Femur (tissue), 1 donor: ENCODE measurements around the gene PHOSPHO2.
A peak's percentile ranks its signal among the peaks of the same experiment; 100 is the strongest.

Source experiments
- DNase-seq: peaks from one replicate; pipeline ENCODE4 v3.0.0-alpha.2; 2017

The PHOSPHO2 gene, protein sequence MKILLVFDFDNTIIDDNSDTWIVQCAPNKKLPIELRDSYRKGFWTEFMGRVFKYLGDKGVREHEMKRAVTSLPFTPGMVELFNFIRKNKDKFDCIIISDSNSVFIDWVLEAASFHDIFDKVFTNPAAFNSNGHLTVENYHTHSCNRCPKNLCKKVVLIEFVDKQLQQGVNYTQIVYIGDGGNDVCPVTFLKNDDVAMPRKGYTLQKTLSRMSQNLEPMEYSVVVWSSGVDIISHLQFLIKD

DNA sequence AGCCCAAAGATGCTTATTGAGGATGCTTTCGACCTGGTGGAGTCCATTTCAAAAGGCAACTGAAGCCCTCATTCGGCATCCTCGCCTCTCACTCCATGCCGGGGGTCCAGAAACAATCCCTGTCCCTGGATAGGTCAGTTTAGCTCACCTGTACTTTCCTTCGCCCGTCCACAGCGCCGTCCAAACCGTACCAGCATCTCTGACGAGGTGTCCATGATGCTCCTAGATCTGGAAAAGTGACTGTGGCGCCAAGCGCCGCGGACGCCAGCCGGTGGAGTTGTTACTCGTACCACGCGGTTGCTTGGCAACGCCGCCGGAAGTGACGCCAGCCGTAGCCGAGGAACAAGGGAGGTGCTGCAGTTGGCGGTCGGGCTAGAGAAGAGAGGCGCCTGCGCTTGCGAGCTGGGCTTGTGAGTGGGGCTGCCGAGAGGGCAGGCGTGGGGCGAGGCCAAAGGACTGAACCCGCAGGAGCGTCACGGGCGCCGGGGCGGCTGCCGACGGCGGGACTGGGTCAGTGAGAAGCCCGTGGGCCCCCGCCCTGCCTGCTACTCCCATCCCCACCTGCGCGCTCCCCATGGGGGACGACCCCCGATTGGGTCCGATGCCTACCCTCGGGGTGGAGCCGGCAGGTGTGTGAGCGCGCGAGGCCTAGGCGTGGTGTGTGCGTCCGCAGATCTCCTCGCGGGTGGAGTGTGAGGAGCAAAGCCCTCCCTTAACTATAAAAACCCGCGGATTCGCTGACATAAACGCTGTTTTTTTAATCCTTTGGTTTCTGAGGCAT, at the start of gene PHOSPHO2, which contains the start of gene CFAP210:
PHOSPHO2 (plus strand) TSS at position 357 of the 781 bp plus-strand sequence. CDS start 6,503 bp downstream, outside the sequence.
CFAP210 (minus strand) TSS at position 293 of the 781 bp plus-strand sequence; CDS start at position 215, 78 bp downstream.
- DNase-seq: peak; percentile 99

- DNase-seq: no peak
These were observed 46.8 kb upstream of the PHOSPHO2 start for GRCh38 chr2:169647496-169647895.

DNA sequence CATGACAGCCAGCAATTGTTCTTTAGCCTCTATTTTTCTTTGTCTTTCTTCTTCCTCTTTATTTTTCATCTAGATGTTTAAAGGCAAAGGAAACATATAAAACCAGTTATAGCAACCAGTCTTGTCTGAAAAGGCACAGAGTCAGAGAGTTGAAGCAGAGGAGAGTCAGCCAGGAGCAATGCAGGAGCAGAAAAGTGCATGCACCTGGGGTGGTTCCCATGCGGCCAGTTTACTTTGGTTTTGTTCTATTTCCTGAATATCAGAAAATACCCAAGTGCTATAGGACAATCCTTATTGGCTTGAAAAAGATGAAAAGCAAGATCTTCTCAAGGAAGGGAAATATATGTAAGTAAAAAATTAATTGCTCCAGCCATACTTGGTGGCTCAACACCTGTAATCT, 45.0 kb upstream of the PHOSPHO2 start:
- no peak for DNase-seq

GRCh38 chr2:169653636-169654035, 40.6 kb upstream of the PHOSPHO2 start:
- DNase-seq: no peak

- no peak for DNase-seq
These were observed 38.1 kb upstream of the PHOSPHO2 start for GRCh38 chr2:169656164-169656563.

DNA sequence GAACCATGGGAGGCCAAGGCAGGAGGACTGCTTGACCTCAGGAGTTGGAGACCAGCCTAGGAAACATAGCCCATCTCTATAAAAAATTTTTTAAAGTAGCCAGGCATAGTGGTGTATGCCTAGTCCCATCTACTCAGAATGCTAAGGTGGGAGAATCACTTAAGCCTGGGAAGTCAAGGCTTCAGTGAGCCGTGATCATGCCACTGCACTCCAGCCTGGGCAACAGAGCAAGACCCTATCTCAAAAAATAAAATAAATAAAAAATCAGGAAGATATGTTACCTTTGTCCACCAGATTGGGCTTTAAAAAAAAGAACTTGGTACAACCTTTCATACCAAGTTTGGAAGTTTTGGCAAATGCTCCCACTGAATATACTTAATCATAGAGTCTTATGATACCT, 35.4 kb upstream of the PHOSPHO2 start:
- DNase-seq: no peak

GRCh38 chr2:169659320-169659719, 34.9 kb upstream of the PHOSPHO2 start:
- no peak for DNase-seq

DNA sequence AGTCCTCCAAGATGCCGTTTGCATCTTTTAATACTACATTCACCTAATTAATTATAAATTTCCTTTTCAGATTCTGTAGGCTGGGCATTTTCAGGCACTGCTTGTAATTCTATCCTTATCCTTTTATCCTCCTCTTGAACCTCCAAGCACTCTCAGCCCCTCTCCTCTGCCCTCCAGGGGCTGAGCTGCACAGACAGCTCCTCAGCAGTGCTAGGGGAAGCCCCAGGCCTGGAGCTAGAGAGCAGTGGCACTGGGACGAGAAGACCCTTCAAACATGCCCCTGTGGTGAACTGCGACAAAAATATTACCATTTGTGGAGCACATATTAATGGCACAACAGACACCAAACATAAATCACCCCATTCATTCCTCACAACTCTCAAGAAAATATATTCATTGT, 33.0 kb upstream of the PHOSPHO2 start:
- no peak for DNase-seq

- DNase-seq: no peak
These were observed 31.5 kb upstream of the PHOSPHO2 start for GRCh38 chr2:169662744-169663143.

GRCh38 chr2:169663247-169663646, 31.0 kb upstream of the PHOSPHO2 start:
- no peak for DNase-seq

DNA sequence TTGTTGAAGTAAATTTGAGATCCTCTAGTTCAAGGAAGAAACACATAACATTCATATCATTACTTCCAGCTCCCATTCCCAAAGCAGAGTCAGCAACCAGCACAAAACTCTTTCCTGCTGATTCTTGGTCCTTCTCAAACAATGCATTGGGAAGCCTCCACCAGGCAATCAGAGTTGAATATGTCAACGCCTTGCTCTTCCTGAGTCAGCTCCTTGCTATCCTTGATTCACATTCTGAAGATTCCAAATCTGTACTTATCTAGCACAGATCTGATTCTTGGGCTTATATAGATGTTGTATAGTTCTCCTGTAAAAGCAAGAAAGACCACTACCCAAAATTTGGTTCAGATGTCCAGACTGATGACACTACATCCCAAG, 29.7 kb upstream of the PHOSPHO2 start:
- DNase-seq: no peak

DNA sequence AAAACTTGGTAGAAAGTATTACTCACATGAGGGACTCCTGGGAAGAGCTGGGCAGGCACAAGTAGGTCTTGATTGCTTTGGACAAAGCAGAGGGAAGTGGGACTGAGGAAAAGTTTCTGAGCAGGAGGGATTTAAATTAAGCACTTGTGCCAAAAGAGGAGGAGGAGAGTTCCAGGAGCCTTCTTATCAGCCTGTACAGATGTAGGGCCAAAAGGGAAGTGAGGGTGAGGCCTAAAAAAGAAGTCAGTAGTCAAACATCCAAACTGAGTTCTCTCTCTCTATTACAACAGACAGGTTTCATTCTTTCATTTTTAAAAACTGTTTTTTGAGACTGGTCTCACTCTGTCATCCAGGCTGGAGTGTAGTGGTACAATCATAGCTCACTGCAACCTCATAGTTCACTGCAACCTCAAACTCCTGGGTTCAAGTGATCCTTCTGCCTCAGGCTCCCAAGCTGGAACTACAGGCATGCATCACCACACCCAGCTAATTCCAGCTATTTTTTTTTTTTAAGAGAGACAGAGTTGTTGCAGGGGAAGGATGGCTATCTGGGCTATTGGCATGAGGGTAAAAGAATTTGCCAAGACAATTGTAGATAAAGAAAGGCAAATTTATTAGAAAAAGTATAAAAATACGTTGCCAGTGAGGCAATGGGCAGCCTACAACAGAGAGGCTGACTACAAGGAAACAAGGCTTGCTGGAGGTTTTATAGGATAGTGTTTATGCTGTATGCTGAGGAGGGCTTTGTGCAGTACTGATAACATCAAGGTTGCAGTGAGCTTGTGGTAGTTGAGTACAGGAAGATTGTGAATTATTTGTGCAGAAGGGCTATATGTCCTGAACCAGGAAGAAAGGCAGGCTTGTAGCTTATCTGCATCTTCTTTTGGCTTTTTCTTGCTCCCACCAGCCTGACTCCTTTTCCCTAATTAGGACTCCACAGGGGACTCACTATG, 29.0 kb upstream of the PHOSPHO2 start:
- no peak for DNase-seq

- DNase-seq: no peak
These were observed 26.7 kb upstream of the PHOSPHO2 start for GRCh38 chr2:169667583-169667982.

GRCh38 chr2:169670215-169670651, 24.0 kb upstream of the PHOSPHO2 start:
- DNase-seq: no peak

DNA sequence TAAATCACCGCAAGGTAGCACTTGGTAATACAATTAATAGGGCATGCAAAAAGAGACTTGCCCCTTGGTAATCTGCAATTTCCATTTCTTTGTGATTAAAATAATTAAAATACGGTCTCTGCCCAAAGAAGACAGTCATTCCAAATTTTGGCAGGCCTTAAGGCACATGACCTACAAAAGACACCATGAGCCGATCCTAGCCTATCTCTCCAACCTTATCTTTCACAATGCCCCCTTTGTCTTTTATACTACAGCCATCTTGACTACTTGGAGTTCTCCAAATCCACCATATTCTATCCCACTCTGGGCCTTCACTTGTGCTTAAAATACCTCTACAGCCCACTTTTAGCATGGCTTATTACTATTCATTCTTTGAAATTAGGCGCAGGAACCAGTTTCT, 23.3 kb upstream of the PHOSPHO2 start:
- DNase-seq: no peak

DNA sequence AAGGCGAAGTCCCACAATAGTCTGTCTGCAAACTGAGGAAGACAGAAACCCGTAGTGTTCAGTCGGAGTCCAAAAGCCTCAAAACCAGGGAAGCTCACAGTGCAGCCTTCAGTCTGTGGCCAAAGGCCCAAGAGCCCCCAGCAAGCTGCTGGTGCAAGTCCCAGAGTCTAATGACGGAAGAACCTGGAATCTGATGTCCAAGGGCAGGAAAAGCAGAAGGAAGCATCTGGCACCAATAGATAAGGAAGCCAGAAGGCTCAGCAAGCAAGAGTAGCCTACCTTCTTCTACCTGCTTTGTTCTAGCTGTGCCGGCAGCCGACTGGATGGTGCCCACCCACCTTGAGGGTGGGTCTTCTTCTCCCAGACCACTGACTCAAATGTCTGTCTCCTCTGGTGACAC, 21.9 kb upstream of the PHOSPHO2 start:
- no peak for DNase-seq

DNA sequence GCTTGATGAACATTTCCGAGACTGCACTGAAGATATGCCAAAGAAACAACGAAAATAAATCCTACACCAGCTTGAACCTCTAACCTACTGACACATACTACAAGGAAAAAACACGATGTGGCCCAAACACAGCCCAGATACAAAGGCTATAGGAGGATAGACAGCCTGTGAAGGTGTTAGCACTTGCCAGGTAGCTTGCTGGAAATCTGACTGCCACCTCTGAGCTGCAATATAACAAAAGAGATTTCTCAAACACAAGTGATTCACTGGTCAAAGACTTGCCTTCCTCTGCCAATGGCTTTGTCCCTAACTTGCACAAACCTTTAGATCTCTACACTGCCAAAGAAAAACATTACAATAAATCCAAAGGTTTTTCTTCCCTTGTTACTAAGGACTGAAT, 21.2 kb upstream of the PHOSPHO2 start:
- no peak for DNase-seq

DNA sequence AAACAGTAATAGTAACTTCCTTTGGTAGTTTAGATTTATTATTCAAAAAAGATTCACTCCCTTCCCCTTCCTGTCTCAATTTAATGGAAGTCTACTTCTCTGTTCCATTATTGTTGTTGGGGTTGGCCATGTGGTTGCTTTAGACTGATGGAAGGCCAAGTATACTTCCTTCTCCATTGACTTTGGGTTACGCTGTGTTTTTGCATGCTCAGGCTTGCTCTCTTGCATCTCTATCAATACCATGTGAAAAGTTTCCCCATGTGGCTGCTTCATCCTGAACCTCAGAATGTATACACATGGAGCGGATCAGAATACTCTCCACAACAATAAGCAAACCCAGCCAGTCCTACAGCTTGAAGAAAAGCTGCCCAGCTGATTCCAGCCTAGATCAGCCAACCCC, 20.3 kb upstream of the PHOSPHO2 start:
- DNase-seq: no peak

DNA sequence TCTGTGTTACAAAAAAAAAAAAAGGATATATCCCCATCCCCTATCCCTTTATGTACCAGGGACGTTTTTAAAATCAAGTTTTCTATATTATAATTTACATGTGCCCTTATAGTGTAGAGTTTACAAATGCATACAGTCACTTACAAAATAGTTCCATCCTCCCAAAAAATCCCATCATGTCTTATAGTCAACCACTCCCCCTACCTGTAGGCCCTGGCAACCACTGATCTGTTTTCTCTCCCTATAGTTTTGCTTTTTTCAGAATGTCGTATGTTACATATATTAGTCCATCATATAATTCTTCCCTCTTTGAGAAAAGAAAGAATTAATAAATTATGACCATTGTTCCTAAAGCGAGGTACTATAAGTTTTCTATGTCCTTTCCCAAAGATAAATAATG, 17.9 kb upstream of the PHOSPHO2 start:
- no peak for DNase-seq

DNA sequence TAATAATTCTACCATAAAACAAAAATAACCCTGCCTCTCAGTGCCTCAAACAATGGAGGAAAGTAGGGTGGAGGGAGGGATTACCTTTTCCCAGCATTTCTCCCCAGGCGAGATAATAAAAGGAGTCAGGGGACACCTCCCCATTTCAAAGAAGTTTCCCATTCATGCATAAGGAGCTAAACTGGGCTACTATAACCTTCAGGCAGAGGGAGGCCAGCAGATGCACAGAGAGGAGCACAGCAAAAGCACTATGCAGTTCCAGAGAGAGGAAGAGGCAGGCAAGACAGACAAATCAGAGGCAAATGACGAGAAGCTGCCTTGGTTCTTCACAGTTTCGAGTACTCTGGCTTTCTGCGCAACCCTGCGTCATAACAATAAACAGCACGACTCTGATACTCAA, 17.4 kb upstream of the PHOSPHO2 start:
- no peak for DNase-seq

- no peak for DNase-seq
These were observed 11.2 kb upstream of the PHOSPHO2 start for GRCh38 chr2:169683054-169683424.

DNA sequence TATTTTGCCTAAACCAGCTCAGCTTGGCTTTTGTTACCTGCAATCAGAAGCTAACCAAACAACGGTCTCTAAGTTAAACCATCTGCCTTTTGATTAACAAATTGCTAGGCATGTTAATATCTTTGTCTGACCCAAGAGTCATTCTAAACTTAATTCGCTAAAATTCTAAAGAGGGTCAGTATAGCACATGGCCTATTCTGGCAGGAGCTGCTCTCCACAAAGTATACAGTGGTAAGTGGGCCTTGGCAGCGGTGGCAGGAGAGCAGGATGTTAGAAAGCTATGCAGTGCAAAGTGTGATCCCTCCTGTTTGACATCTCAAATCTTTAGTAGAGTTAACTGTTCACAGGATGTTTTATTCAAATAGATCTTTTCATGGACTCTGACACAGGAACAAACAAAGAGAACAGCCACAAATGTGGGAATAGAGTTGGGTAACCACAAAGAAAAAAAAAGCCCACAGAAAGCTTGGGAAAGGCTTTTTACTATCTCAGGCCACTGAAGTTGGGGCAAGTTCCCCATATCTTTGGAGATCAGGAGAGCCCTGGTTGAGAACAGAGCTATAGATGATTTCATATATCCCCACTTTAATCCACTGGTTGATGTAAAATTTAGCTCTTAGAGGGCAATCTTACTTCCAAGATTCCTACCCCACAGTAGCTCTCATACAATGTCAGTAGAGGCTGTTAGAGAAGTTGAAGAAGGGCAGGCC, 10.7 kb upstream of the PHOSPHO2 start:
- no peak for DNase-seq

- no peak for DNase-seq
These were observed 10.1 kb upstream of the PHOSPHO2 start for GRCh38 chr2:169684135-169684565.
